ENCODE results near the gene NUP155. TPM values are rescaled to one million over a fixed set of nuclear protein-coding genes. Genes with fewer than 3 reads are reported as not detected.

NUP155 gene
- total and polyA plus RNA-seq, 2 of the 4 experiments (the other 2 are of a cell fraction): 7.5 to 43.9 TPM

DNA sequence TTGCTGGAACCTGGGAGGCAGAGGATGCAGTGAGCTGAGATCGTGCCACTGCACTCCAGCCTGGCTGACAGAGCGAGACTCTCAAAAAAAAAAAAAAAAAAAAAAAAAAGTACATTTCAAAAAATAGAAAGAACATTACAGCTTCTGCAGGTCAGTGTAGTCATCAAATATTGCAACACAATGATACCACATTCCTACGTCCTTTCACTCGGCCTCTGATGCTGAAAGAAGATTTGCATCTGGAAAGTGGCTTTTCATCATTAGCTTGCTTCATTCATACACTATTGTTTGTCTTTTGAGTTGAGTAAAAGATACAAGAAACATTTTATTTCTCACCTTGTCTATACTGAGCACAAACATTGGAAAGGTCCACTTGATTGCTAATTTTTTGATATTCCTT, 62.1 kb downstream of the NUP155 start:
- no peak overlapping the region for H2BK15ac ChIP-seq (ENCODE audit: low read depth, low read length)
- no peak overlapping the region for H3K23ac ChIP-seq (ENCODE audit: low read depth, low read length)
- no peak overlapping the region for H4K91ac ChIP-seq (ENCODE audit: insufficient read depth, low read depth, low read length)
- no peak overlapping the region for H3K4me3 ChIP-seq (ENCODE audit: insufficient read depth, low read depth, low read length)
- in situ Hi-C loops (cut with MboI; ENCODE audit: low sequenced_read_pairs) (no loop called here), dilution Hi-C loops (cut with HindIII; ENCODE audit: low sequenced_read_pairs, unreplicated experiment) (no loop called here), intact Hi-C loops (cut with micrococcal nuclease) (loop anchor here (10.0 kb wide), 2 partner anchors 134 to 264 kb away; no protein-coding TSS in a partner anchor)
- H3K9me1 ChIP-seq (ENCODE audit: insufficient read depth, low read length): no peaks in the 10 kb centered on the region
- no peak overlapping the region for H3K18ac ChIP-seq (ENCODE audit: low read depth, low read length)
- H3K9ac ChIP-seq (ENCODE audit: low read depth, low read length): no peak overlapping the region
- no peak overlapping the region for H3K4me2 ChIP-seq (ENCODE audit: low read depth, low read length)
- H4K8ac ChIP-seq (ENCODE audit: low read depth in 2 of 2, low read length in 2 of 2): no peak overlapping the region
- no peaks in the 10 kb centered on the region for H3K27me3 ChIP-seq (ENCODE audit: control insufficient read depth, insufficient read depth, low read length)
- no peak overlapping the region for H3K4ac ChIP-seq (ENCODE audit: low read depth, low read length)
- no peaks in the 10 kb centered on the region for H3K9me3 ChIP-seq (ENCODE audit: control insufficient read depth, insufficient read depth, low read length)
- H4K5ac ChIP-seq (ENCODE audit: low read depth, low read length): no peak overlapping the region
- H2AK9ac ChIP-seq (replicated peaks; ENCODE audit: low read depth, low read length, poor library complexity): no peak overlapping the region
- H3K27ac ChIP-seq (ENCODE audit: insufficient read depth, low read length): no peak overlapping the region
- H2AK5ac ChIP-seq (ENCODE audit: low read depth, low read length): no peak overlapping the region
- no peaks in the 10 kb centered on the region for H3K4me1 ChIP-seq (ENCODE audit: control insufficient read depth, insufficient read depth, low read length)
- no peak for ATAC-seq (ENCODE audit: low read depth)
- no peak overlapping the region for H2AFZ ChIP-seq (replicated peaks; ENCODE audit: low read length, poor library complexity)
- CTCF ChIA-PET: interaction anchor here (0.6 kb wide), 2 partner anchors 18 to 287 kb away, joined by 3 read pairs; no protein-coding TSS in a partner anchor
- H2BK5ac ChIP-seq (ENCODE audit: low read depth, low read length, poor library complexity, severe bottlenecking): no peak overlapping the region
- no peak overlapping the region for H2BK120ac ChIP-seq (ENCODE audit: low read depth, low read length)
- WGBS, 2 experiments (ENCODE audit: extremely low coverage in 2 of 2, insufficient read length in 1 of 2): no CpG with 5 or more reads among the region's 4 CpGs
- no peak for TF ChIP-seq NFE2L2 (IDR thresholded peaks at IDR 0.05; ENCODE audit: low read depth, low read length)
- peak; percentile 34; the same call in 1 of the 2 replicates for TF ChIP-seq CEBPB (IDR thresholded peaks at IDR 0.05; ENCODE audit: low read depth, low read length)
- TF ChIP-seq SMC3 (IDR thresholded peaks at IDR 0.05; ENCODE audit: low read depth, low read length): no peak
- no peak for TF ChIP-seq MAZ (IDR thresholded peaks at IDR 0.05; ENCODE audit: borderline replicate concordance, low read depth, low read length)
- no peak for TF ChIP-seq MAFK (IDR thresholded peaks at IDR 0.05; ENCODE audit: low read depth, low read length)
- TF ChIP-seq CHD1 (IDR thresholded peaks at IDR 0.05; ENCODE audit: low read depth, low read length): no peak
- H3K14ac ChIP-seq (replicated peaks; ENCODE audit: low read depth, low read length): no peak overlapping the region
- 0 out of 4 replicates have a peak, but pooled peaks cover 0 to 3% of the 10 kb centered on the region in 2 experiments for H3K79me1 ChIP-seq (ENCODE audit: low read depth in 1 of 2, low read length in 2 of 2)
- no peak overlapping the region for H3K56ac ChIP-seq (ENCODE audit: extremely low read depth, insufficient read depth, low read length)
- no TSS peak for BruUV-seq (replicated peaks)
- POLR2A ChIA-PET (ENCODE audit: unreplicated experiment): interaction anchor here (0.7 to 0.8 kb wide), 3 partner anchors 9 to 60 kb away, joined by 6 to 17 read pairs (median 9); no protein-coding TSS in a partner anchor
- H4K20me1 ChIP-seq (ENCODE audit: insufficient read depth, low read length): no peaks in the 10 kb centered on the region
- H2BK20ac ChIP-seq (ENCODE audit: low read depth, low read length): no peak overlapping the region
- DNase-seq: peak; percentile 35
- H3K36me3 ChIP-seq (ENCODE audit: control insufficient read depth, insufficient read depth, low read length): peaks cover 35% of the 10 kb centered on the region

Measured in IMR-90 (cell line).